ENCODE data around the gene DHCR24.

The DHCR24 gene

DNA sequence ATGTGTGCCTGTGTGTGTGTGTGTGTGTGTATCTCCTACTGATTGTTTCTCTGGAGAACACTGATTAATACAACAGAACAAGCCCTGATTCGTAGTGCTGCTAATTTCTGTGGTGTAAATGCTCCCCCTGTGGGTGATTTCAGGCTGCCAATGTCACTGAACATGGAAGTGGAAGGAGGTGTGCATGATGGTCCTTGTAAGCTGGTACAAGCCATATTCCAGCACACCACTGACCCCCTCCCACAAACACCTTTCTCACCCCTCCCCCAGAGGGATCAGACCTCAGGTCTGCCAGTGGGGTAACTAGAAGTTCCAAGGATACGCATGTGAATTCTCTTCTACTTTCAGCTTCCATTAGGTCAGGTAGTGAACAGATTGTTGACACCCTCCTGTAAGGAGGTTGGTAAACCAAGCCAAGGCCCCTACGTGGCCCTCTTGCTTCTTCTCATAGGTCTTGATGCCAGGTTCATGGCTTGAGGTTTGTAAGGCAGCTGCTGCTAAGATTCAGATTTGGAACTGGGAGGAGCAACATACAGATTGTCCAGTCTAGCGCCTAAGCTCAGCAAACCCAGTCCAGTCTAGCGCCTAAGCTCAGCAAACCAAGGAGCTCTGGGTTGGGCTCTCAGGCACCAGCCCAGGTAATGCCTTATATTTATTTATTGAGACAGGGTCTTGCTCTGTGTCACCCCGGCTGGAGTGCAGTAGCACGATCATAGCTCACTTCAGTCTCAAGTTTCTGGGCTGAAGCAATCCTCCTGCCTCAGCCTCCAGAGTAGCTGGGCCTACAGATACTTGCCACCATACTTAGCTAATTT is 38.7 kb downstream of the DHCR24 start:
- TF ChIP-seq, protein P1, sequence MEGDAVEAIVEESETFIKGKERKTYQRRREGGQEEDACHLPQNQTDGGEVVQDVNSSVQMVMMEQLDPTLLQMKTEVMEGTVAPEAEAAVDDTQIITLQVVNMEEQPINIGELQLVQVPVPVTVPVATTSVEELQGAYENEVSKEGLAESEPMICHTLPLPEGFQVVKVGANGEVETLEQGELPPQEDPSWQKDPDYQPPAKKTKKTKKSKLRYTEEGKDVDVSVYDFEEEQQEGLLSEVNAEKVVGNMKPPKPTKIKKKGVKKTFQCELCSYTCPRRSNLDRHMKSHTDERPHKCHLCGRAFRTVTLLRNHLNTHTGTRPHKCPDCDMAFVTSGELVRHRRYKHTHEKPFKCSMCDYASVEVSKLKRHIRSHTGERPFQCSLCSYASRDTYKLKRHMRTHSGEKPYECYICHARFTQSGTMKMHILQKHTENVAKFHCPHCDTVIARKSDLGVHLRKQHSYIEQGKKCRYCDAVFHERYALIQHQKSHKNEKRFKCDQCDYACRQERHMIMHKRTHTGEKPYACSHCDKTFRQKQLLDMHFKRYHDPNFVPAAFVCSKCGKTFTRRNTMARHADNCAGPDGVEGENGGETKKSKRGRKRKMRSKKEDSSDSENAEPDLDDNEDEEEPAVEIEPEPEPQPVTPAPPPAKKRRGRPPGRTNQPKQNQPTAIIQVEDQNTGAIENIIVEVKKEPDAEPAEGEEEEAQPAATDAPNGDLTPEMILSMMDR (conservative IDR thresholded peaks at IDR 0.05; ENCODE audit: low read length) = no peak
- no peak overlapping the region for H3K4me3 ChIP-seq (ENCODE audit: low read length)
- DNase-seq (ENCODE audit: low read depth) = no peak

DNA sequence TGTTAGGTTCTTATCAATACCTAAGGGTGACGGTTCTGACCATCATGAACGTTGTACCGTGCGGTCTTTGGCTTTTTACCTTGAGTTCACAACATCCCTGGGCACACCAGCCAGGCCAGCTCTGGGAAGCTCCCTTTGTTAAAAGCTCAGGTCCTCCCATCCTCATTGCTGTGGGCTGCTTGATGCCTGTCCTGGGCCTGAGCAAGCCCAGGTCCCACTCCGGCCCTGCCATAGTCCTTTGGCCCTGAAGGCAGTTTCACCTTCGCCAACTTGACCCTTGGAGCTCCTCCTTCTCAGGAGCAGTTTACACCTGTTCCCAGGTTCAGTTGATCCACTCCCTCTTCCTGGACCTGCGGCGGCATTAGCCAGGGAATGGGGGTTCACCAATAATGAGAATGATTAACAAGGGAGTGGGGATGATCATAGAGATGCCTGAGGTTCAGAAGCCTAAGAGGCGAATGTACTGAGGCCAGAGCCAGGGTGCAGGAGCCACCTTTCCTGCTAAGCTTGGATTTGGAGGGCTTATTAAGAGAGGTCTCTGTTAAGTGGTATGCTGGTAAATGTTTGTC is 40.2 kb downstream of the DHCR24 start:
- no peak overlapping the region for H3K4me3 ChIP-seq (ENCODE audit: low read length)
- TF ChIP-seq, protein P1 (conservative IDR thresholded peaks at IDR 0.05; ENCODE audit: low read length) = no peak
- DNase-seq (ENCODE audit: low read depth) = no peak

DNA sequence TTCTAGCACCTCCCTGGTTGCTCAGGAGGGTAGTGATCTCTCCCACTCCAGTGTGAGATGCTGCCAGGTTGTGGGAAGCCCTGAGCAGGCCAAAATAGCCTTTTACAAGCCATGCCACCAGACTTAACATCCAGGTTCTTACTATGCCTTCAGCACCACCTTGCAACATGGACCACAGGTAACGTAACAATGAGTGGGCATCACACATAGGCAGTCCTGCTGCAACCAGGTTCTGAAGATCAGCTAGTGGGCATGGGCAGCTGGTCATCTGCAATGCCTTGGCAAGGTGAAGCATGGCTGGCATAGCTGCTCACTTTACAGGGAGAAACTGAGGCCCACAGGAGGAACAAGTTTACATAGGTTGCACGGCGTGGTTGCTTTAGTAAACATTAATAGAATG is 40.7 kb downstream of the DHCR24 start:
- no peak overlapping the region for H3K4me3 ChIP-seq (ENCODE audit: low read length)
- TF ChIP-seq, protein P1 (conservative IDR thresholded peaks at IDR 0.05; ENCODE audit: low read length) = no peak
- DNase-seq (ENCODE audit: low read depth) = no peak

DNA sequence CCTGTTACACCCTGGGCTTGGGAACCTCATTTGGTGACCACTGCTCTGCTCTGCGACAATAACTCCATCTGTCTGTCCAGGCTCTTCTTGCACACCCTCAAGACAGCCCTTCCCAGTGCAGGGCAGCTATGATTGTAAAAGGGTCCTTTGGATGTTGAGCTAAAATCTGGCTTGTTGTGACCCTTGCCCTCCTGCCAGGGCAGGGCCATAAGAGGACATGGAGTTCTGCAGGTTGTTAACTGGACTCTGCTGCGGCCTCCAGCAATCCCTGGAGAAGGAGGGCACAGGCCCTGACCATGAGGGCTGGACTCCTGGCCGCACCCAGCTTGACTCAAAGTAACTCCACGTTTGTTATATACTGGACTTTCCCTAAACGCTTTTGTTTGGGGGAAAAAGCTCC is 41.2 kb downstream of the DHCR24 start:
- no peak for DNase-seq (ENCODE audit: low read depth)
- TF ChIP-seq, protein P1 (conservative IDR thresholded peaks at IDR 0.05; ENCODE audit: low read length) = no peak
- no peak overlapping the region for H3K4me3 ChIP-seq (ENCODE audit: low read length)

DNA sequence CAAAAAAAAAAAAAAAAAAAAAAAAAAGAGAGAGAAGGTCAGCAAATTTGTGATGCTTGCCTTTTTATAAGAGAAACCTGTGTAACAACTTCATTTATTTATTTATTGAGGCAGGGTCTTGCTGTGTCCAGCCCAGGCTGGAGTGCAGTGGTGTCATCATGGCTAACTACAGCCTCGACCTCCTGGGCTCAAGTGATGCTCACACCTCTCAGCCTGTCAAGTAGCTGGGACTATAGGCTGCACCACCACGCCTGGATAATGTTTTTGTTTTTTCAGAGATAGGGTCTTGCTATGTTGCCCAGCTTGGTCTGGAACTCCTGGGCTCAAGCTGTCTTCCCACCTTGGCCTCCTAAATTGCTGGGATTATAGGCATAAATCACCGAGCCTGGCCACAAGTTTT is 42.4 kb downstream of the DHCR24 start:
- H3K4me3 ChIP-seq (ENCODE audit: low read length) = no peak overlapping the region
- DNase-seq (ENCODE audit: low read depth) = no peak
- TF ChIP-seq, protein P1 (conservative IDR thresholded peaks at IDR 0.05; ENCODE audit: low read length) = no peak

DNA sequence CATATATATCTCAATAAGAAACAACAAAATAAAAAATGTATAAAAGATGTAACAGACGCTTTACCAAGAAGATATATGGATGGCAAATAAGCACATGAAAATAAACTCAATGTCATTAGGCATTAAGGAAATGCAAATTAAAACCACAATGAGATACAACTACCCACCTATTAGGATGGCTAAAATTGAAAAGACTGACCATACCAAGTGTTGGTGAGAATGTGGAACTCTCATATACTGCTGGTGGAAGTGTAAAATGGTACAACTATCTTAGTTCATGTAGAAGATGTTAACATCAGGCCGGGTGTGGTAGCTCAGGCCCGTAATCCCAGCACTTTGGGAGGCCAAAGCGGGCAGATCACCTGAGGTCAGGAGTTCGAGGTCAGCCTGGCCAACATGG is 43.5 kb downstream of the DHCR24 start:
- no peak for DNase-seq (ENCODE audit: low read depth)
- TF ChIP-seq, protein P1 (conservative IDR thresholded peaks at IDR 0.05; ENCODE audit: low read length) = no peak
- no peak overlapping the region for H3K4me3 ChIP-seq (ENCODE audit: low read length)

DNA sequence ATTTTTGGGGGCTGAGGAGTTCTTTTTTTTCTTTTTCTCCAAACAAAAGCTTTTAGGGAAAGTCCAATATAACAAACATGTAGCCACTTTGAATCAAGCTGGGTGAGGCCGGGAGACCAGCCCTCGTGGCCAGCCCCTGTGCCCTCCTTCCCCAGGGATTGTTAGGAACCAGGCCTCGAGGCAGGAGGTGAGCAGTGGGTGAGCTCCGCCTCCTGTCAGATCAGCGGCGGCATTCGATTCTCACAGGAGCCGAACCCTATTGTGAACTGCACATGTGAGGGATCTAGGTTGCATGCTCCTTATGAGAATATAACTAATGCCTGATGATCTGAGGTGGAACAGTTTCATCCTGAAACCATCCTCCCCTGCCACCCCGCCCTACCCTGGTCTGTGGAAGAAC is 44.0 kb downstream of the DHCR24 start:
- no peak overlapping the region for H3K4me3 ChIP-seq (ENCODE audit: low read length)
- TF ChIP-seq, protein P1 (conservative IDR thresholded peaks at IDR 0.05; ENCODE audit: low read length) = no peak
- DNase-seq (ENCODE audit: low read depth) = no peak
